ENCODE results near the gene NEK1. TPM values are rescaled to one million over a fixed set of nuclear protein-coding genes. Genes with fewer than 3 reads are reported as not detected.

Gene NEK1
- total RNA-seq, 1 donor from 2014 or later: 15.5 TPM

DNA sequence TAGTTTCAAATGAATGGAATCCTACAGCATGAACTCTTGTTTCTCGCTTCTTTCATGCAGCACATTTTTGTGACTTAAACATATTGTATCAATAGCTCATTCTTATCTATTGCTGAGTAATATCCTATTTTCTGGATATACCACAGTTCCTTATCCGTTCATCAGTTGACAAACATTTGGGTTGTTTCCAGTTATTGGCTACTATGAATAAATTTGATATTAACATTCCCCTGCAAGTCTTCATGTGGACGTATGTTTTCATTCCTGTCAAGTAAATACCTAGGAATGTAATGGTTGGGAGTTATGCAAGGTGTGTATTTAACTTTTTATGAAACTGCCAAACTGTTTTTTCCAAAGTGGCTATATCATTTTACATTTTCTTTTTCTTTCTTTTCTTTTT, 227.6 kb downstream of the NEK1 start:
- H3K27ac ChIP-seq (replicated peaks): no peak overlapping the region
- no peaks in the 10 kb centered on the region for H3K27me3 ChIP-seq (ENCODE audit: low read depth)
- H3K36me3 ChIP-seq: no peaks in the 10 kb centered on the region
- intact Hi-C loops (cut with micrococcal nuclease): loop anchor here (2.0 kb wide), 1 partner anchor 38 kb away; no protein-coding TSS in a partner anchor
- peaks cover 34% of the 10 kb centered on the region for H3K9me3 ChIP-seq (replicated peaks)
- no peak overlapping the region for H3K4me3 ChIP-seq
- H3K4me1 ChIP-seq: no peaks in the 10 kb centered on the region
- TF ChIP-seq, protein P1, sequence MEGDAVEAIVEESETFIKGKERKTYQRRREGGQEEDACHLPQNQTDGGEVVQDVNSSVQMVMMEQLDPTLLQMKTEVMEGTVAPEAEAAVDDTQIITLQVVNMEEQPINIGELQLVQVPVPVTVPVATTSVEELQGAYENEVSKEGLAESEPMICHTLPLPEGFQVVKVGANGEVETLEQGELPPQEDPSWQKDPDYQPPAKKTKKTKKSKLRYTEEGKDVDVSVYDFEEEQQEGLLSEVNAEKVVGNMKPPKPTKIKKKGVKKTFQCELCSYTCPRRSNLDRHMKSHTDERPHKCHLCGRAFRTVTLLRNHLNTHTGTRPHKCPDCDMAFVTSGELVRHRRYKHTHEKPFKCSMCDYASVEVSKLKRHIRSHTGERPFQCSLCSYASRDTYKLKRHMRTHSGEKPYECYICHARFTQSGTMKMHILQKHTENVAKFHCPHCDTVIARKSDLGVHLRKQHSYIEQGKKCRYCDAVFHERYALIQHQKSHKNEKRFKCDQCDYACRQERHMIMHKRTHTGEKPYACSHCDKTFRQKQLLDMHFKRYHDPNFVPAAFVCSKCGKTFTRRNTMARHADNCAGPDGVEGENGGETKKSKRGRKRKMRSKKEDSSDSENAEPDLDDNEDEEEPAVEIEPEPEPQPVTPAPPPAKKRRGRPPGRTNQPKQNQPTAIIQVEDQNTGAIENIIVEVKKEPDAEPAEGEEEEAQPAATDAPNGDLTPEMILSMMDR (IDR thresholded peaks at IDR 0.05; ENCODE audit: borderline replicate concordance): no peak
- DNase-seq: no peak

DNA sequence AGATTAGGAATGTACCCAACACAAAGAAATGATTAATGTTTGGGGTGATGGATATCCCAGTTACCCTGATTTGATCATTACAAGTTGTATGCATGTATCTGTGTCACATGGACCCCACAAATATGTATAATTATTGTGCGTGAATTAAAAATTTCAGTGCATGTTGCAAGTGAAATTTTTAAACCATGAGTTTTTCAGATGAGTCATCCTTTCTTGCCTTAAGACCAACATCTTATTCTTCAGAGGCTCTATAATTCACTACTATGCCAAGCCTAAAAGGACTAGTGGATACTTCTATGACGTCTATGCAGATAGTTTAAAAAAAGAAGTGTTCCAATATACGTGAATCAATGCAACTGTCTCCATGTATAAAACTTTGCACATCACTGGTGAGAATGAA, 228.7 kb downstream of the NEK1 start:
- Histone ChIP-seq H3K4me3 (no peak overlapping the region), H3K4me1 (no peaks in the 10 kb centered on the region), H3K27me3 (ENCODE audit: low read depth) (no peaks in the 10 kb centered on the region), H3K9me3 (replicated peaks) (peaks cover 44% of the 10 kb centered on the region), H3K27ac (replicated peaks) (no peak overlapping the region), H3K36me3 (no peaks in the 10 kb centered on the region)
- no peak for DNase-seq
- TF ChIP-seq, protein P1 (IDR thresholded peaks at IDR 0.05; ENCODE audit: borderline replicate concordance): no peak
- intact Hi-C loops (cut with micrococcal nuclease): loop anchor here (2.0 kb wide), 1 partner anchor 39 kb away; no protein-coding TSS in a partner anchor

DNA sequence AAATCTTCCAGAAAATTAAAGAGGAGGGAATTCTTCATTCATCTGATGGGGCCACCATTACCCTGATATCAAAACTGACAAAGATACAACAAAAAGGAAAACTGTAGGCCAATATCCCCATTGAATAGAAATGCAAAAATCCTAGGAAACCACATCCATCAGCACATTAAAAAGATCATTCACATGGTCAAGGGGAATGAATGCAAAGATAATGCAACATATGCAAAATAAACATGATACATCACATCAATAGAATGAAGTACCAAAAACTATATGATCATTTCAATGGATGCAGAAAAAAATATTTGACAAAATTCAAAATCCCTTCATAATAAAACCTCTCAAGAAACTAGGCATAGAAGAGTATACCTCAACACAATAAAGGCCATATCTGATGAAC, 232.7 kb downstream of the NEK1 start:
- Histone ChIP-seq H3K4me3 (no peak overlapping the region), H3K36me3 (no peaks in the 10 kb centered on the region), H3K27ac (replicated peaks) (no peak overlapping the region), H3K9me3 (replicated peaks) (peaks cover 78% of the 10 kb centered on the region), H3K27me3 (ENCODE audit: low read depth) (no peaks in the 10 kb centered on the region), H3K4me1 (no peaks in the 10 kb centered on the region)
- intact Hi-C loops (cut with micrococcal nuclease): no loop called here
- TF ChIP-seq, protein P1 (IDR thresholded peaks at IDR 0.05; ENCODE audit: borderline replicate concordance): no peak
- no peak for DNase-seq

DNA sequence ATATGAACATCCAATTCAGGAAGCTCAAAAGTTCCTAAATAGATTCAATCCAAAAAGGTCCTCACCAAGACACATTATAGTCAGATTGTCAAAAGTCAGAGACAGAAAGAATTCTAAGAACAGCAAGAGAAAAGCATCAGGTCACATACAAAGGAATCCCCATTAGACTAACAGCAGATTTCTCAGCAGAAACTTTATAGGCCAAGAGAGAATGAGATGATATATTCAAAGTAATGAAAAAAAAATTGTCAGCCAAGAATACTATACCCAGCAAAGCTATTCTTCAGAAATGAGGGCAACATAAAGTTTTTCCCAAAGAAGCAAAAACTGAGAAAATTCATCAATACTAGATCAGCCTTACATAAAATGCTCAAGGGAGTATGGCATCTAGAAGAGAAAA, 235.0 kb downstream of the NEK1 start:
- TF ChIP-seq, protein P1 (IDR thresholded peaks at IDR 0.05; ENCODE audit: borderline replicate concordance): no peak
- intact Hi-C loops (cut with micrococcal nuclease): no loop called here
- H3K27ac ChIP-seq (replicated peaks): no peak overlapping the region
- H3K27me3 ChIP-seq (ENCODE audit: low read depth): no peaks in the 10 kb centered on the region
- H3K4me1 ChIP-seq: no peaks in the 10 kb centered on the region
- no peak overlapping the region for H3K4me3 ChIP-seq
- DNase-seq: no peak
- no peaks in the 10 kb centered on the region for H3K36me3 ChIP-seq
- peaks cover 70% of the 10 kb centered on the region for H3K9me3 ChIP-seq (replicated peaks)

DNA sequence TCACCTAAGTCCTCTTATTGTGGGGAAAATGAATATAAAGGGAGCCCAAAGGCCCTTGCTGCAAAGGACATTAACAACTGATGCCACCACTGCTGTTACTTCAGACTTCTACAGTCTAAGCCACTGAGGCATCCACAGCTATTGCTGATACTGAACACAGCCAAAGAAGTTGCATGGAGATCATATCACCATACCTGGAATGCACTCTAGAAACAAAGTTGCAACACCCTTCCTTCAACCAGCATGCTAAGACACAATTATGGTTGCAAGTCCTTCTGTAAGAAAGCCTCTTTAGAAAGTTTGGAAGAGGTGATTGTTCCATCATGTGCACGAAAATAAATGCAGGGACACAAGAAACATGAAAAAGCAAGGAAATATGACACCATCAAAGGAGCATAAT, 236.0 kb downstream of the NEK1 start:
- DNase-seq: no peak
- no peaks in the 10 kb centered on the region for H3K4me1 ChIP-seq
- H3K27ac ChIP-seq (replicated peaks): no peak overlapping the region
- TF ChIP-seq, protein P1 (IDR thresholded peaks at IDR 0.05; ENCODE audit: borderline replicate concordance): no peak
- H3K36me3 ChIP-seq: no peaks in the 10 kb centered on the region
- H3K9me3 ChIP-seq (replicated peaks): peaks cover 61% of the 10 kb centered on the region
- H3K27me3 ChIP-seq (ENCODE audit: low read depth): no peaks in the 10 kb centered on the region
- intact Hi-C loops (cut with micrococcal nuclease): no loop called here
- no peak overlapping the region for H3K4me3 ChIP-seq

DNA sequence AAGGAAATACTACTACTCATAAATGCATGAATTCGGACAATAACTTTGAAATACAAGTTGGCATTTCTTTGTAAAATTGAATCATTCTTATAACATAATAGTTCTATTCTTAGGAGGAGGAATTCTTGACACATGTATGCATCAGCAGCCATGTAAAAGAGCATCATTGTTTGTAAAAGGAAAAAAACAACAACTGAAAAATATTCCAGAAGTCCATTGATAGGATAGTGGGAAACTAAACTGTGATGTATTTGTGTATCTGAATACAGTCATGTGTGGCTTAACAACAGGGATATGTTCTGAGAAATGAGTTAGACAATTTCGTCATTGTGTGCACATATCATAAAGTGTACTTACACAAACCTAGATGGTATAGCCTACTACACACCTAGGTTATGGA, 239.6 kb downstream of the NEK1 start:
- intact Hi-C loops (cut with micrococcal nuclease): no loop called here
- TF ChIP-seq, protein P1 (IDR thresholded peaks at IDR 0.05; ENCODE audit: borderline replicate concordance): no peak

More for the DNA sequence above, 239.6 kb downstream of the NEK1 start:
- Histone ChIP-seq H3K9me3 (replicated peaks) (peaks cover 25% of the 10 kb centered on the region), H3K27me3 (ENCODE audit: low read depth) (no peaks in the 10 kb centered on the region), H3K27ac (replicated peaks) (no peak overlapping the region), H3K36me3 (no peaks in the 10 kb centered on the region), H3K4me3 (no peak overlapping the region), H3K4me1 (no peaks in the 10 kb centered on the region)
- DNase-seq: no peak

All from left ventricle myocardium inferior (tissue), 1 donor.